ENCODE data around the gene ADCK1.

Gene ADCK1

DNA sequence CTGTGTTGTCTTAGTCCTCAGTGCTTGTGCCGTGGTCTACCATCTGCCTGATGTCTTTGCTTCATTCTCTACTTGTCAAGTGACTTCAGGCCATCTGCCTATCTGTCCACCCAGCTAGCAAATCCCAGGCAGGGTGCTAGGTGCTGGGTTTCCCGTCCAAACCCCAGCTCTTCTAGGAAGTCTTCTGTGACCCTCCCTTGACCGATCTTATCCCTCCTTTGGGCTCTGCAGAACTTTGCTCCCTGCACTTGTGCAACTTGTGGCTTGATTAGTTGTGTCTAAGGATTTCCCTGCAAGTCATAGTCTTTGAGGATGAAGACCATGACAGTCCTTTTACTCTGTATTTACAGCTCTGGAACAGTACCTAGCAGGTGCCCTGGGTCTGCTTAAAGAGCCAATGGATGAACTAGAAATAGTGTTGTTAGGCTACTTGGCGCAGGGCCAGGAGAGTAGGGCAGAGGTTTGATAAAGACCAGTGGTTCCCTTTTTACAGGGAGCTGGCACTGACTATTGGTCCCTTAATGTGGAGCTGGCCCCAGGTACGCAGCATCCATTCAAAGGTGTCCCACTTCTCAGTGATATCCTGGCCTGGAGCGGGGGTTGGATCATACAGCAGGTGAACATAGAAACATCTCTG is 60.1 kb downstream of the ADCK1 start:
- TF ChIP-seq, protein P1, sequence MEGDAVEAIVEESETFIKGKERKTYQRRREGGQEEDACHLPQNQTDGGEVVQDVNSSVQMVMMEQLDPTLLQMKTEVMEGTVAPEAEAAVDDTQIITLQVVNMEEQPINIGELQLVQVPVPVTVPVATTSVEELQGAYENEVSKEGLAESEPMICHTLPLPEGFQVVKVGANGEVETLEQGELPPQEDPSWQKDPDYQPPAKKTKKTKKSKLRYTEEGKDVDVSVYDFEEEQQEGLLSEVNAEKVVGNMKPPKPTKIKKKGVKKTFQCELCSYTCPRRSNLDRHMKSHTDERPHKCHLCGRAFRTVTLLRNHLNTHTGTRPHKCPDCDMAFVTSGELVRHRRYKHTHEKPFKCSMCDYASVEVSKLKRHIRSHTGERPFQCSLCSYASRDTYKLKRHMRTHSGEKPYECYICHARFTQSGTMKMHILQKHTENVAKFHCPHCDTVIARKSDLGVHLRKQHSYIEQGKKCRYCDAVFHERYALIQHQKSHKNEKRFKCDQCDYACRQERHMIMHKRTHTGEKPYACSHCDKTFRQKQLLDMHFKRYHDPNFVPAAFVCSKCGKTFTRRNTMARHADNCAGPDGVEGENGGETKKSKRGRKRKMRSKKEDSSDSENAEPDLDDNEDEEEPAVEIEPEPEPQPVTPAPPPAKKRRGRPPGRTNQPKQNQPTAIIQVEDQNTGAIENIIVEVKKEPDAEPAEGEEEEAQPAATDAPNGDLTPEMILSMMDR (conservative IDR thresholded peaks at IDR 0.05; ENCODE audit: low read length), result no peak
- no peak for DNase-seq (ENCODE audit: low read depth)

DNA sequence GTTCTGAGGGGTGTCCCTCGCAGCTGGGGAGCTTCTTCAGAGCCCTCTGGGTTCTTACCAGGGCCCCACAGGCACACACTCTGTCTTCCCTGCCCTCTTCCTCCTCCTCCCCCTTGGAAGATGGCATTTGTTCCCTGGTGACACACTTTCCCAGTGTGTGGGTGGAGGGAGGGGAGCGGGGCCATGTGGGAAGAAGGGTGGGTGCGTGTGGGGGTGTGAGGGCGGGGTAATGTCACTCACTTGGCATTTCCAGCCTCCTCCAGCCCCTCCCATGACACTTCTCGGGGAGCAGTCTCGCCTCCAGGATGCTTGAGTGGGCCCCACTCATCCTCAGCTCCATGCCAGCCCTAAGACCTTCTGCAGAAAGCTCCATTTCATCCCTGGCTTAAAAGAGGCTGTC is 61.3 kb downstream of the ADCK1 start:
- H3K4me3 ChIP-seq (ENCODE audit: low read length), result no peak overlapping the region
- TF ChIP-seq, protein P1 (conservative IDR thresholded peaks at IDR 0.05; ENCODE audit: low read length), result no peak
- DNase-seq (ENCODE audit: low read depth), result no peak

More for the DNA sequence above, 60.1 kb downstream of the ADCK1 start:
- H3K4me3 ChIP-seq (ENCODE audit: low read length), result no peak overlapping the region

DNA sequence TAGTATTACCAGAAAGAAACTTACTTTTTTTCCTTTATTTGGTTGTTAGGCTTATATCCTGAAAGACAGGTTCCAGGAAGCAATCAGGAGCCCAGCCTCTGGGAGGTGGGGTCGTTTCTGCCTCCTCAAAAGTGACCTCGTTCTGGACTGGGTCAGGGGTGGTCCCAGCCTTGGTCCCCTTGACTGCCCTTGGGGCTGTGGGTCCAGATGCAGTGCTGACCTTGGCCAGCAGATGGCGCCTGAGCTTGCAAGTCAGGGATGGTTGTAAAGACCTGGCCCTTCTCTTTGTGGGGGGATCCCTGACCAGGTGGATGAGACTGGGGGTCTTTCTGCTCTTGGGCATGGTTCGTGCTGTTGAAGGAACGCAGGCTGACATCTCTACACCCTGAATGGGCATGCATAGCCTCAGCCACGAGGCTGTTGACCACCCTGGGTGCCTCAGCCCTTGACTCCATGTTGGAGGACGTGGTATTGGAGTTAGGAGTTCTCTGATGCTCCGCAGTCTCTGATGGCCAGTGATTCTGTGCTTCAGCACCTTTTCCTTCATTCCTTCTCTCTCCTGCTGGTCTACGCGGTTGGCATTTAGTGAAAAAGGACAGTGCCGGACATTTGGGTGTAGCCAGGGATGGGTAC is 62.4 kb downstream of the ADCK1 start:
- no peak overlapping the region for H3K4me3 ChIP-seq (ENCODE audit: low read length)
- TF ChIP-seq, protein P1 (conservative IDR thresholded peaks at IDR 0.05; ENCODE audit: low read length), result peak; percentile 99
- DNase-seq (ENCODE audit: low read depth), result peak; percentile 52

- no peak for DNase-seq (ENCODE audit: low read depth)
- H3K4me3 ChIP-seq (ENCODE audit: low read length), result no peak overlapping the region
- TF ChIP-seq, protein P1 (conservative IDR thresholded peaks at IDR 0.05; ENCODE audit: low read length), result no peak
These were observed 64.2 kb downstream of the ADCK1 start for GRCh38 chr14:77864085-77864484.

GRCh38 chr14:77864580-77864979 is 64.7 kb downstream of the ADCK1 start:
- no peak overlapping the region for H3K4me3 ChIP-seq (ENCODE audit: low read length)
- DNase-seq (ENCODE audit: low read depth), result no peak
- TF ChIP-seq, protein P1 (conservative IDR thresholded peaks at IDR 0.05; ENCODE audit: low read length), result no peak

- DNase-seq (ENCODE audit: low read depth), result no peak
- H3K4me3 ChIP-seq (ENCODE audit: low read length), result no peak overlapping the region
- TF ChIP-seq, protein P1 (conservative IDR thresholded peaks at IDR 0.05; ENCODE audit: low read length), result no peak
These were observed 65.5 kb downstream of the ADCK1 start for GRCh38 chr14:77865455-77865854.

GRCh38 chr14:77866932-77867331 is 67.0 kb downstream of the ADCK1 start:
- DNase-seq (ENCODE audit: low read depth), result no peak
- H3K4me3 ChIP-seq (ENCODE audit: low read length), result no peak overlapping the region
- TF ChIP-seq, protein P1 (conservative IDR thresholded peaks at IDR 0.05; ENCODE audit: low read length), result no peak

Measured in AG10803 (cell line).